Measurements from ENCODE around the gene OSBPL6.

DNA sequence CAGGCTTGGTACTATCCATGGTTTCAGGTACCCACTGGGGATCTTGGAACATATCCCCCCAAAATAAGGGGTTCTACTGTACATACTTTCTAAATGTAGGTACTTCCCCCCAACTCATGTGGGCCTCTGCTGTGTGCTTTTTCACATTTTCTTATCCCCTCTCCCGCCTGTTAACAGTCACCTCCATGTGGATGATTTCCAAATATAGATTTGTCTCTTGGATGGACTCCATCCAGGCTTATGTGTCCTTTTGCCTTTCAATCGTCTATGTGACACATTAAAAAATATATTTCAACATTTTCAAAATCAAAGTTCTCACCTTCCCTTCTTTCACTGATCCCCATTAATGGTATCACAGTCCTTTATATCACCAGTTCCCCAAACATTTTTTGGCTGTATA, 44.4 kb downstream of the OSBPL6 start:
- no peak for TF ChIP-seq ARNTL (CRISPR knock-in tag; IDR thresholded peaks at IDR 0.05; ENCODE audit: borderline replicate concordance, low read depth)
- TF ChIP-seq RARB (CRISPR knock-in tag; IDR thresholded peaks at IDR 0.05): no peak
- TF ChIP-seq TCF4 (CRISPR knock-in tag; IDR thresholded peaks at IDR 0.05; ENCODE audit: borderline replicate concordance): no peak
- TF ChIP-seq, protein P1, sequence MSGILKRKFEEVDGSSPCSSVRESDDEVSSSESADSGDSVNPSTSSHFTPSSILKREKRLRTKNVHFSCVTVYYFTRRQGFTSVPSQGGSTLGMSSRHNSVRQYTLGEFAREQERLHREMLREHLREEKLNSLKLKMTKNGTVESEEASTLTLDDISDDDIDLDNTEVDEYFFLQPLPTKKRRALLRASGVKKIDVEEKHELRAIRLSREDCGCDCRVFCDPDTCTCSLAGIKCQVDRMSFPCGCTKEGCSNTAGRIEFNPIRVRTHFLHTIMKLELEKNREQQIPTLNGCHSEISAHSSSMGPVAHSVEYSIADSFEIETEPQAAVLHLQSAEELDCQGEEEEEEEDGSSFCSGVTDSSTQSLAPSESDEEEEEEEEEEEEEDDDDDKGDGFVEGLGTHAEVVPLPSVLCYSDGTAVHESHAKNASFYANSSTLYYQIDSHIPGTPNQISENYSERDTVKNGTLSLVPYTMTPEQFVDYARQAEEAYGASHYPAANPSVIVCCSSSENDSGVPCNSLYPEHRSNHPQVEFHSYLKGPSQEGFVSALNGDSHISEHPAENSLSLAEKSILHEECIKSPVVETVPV (CRISPR knock-in tag; IDR thresholded peaks at IDR 0.05): no peak
- TF ChIP-seq, protein P2, sequence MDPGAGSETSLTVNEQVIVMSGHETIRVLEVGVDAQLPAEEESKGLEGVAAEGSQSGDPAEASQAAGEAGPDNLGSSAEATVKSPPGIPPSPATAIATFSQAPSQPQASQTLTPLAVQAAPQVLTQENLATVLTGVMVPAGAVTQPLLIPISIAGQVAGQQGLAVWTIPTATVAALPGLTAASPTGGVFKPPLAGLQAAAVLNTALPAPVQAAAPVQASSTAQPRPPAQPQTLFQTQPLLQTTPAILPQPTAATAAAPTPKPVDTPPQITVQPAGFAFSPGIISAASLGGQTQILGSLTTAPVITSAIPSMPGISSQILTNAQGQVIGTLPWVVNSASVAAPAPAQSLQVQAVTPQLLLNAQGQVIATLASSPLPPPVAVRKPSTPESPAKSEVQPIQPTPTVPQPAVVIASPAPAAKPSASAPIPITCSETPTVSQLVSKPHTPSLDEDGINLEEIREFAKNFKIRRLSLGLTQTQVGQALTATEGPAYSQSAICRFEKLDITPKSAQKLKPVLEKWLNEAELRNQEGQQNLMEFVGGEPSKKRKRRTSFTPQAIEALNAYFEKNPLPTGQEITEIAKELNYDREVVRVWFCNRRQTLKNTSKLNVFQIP (CRISPR knock-in tag; IDR thresholded peaks at IDR 0.05; ENCODE audit: borderline replicate concordance, low read depth): no peak
- no peak for TF ChIP-seq ISL1 (CRISPR knock-in tag; IDR thresholded peaks at IDR 0.05)
- TF ChIP-seq, protein P3, sequence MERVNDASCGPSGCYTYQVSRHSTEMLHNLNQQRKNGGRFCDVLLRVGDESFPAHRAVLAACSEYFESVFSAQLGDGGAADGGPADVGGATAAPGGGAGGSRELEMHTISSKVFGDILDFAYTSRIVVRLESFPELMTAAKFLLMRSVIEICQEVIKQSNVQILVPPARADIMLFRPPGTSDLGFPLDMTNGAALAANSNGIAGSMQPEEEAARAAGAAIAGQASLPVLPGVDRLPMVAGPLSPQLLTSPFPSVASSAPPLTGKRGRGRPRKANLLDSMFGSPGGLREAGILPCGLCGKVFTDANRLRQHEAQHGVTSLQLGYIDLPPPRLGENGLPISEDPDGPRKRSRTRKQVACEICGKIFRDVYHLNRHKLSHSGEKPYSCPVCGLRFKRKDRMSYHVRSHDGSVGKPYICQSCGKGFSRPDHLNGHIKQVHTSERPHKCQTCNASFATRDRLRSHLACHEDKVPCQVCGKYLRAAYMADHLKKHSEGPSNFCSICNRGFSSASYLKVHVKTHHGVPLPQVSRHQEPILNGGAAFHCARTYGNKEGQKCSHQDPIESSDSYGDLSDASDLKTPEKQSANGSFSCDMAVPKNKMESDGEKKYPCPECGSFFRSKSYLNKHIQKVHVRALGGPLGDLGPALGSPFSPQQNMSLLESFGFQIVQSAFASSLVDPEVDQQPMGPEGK (CRISPR knock-in tag; IDR thresholded peaks at IDR 0.05; ENCODE audit: borderline replicate concordance): no peak
- no peak for TF ChIP-seq GLIS3 (CRISPR knock-in tag; IDR thresholded peaks at IDR 0.05)
- TF ChIP-seq ZFP30 (CRISPR knock-in tag; IDR thresholded peaks at IDR 0.05): no peak
- no peak for TF ChIP-seq OSR1 (CRISPR knock-in tag; IDR thresholded peaks at IDR 0.05)
